HG03135 (cell line): ENCODE measurements around the gene SLC13A3.

Experiments
- ATAC-seq: cut with Tn5 transposase; IDR thresholded peaks from one replicate; pipeline ENCODE4 v1.9.1; 2021; ENCODE audit warnings: mild to moderate bottlenecking, moderate library complexity; ENCODE audit not compliant: unreplicated experiment

Gene SLC13A3

DNA sequence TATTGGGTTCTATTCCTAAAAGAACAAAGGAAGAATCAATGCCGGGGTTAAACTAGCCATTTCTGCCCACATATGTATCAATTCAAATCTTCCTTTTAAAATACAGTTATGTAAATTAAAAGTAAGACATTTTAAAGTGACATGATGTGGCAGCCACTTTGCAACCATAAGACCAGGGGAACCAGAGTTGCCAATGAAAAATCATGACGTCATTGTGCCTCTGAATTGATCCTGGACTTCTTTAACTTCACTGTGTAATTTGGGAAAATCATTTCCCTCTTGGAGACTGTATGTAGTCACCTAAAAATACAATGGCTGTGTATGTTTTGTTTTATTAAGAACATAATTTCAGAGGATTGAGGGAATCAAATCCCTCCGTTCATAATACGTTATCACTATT lies 42.2 kb downstream of the SLC13A3 start:
- ATAC-seq: no peak

DNA sequence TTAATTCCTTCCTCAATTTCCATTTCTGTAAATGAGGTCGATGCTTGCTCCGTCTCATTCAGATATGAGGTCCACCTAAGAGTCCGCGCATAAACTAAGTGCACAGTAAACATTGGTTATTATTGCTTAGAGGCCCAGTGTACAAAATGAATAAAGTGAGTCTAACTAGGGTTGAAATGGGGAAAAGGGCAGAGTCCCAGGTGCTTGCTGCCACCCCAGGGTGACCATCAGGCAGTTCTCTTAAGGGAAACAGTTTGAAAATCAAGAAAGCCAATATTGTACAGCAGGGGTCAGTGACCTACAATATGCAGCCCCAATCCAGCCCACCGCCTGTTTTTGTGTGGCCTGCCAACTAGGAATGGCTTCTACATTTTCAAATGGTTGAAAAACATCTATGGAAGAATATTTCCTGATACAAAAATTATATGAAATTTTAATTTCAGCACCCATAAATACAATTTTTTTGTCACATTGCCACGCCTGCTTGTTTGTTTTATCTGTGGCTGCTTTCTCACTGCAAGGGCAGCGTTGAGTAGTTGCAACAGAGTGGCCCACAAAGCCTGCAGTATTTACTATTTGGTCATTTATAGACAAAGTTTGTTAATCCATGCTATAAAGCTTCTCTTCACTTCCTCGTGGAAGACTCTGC lies 43.3 kb downstream of the SLC13A3 start:
- ATAC-seq: no peak

DNA sequence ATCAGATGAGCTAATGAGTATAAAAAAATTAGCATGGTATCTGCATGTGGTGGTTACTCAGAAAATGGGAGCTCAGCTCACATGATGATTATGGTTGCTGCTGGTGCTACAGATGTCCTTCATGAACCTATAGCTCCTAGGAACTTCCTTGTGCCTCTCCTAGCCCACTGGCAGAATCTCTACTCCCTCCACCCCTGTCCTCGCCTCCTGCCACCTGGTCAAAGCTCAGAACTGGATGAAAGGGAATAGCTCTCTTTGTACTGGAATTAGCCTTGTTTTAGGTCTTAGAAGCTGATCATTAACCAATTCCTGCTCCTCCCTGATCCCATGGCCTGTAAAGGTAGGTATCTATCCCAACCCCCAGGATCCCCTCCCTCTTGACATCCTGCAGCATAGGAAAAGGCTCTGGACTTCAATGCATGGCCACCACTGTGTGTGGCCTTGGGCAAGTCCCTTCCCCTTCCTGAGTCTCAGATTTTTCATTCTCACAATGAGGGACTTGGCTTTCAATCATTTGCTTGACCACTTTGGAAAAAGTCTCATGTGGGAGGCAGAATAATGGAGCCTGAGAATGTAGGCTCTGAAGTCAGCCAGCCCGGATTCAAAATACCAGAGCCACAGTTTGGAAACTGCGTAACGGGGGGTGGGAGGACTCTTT lies 43.9 kb downstream of the SLC13A3 start:
- ATAC-seq: no peak

DNA sequence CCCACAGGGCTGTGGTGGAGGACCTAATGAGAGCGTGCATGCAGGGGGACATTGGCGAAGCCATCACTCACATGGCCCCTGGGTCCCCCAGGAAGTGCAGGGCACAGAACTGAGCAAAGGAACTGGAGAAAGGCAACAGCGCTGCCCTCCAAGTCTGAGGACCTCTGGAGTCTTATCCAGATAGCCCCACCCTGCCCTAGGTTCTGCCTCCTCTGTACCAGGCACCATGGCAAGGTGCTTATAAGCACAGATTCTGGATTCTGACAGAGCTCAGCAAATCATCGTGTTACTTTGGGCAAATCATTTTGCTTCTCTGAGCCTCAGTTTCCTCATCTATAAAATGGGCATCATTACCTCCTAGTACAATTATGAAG lies 44.5 kb downstream of the SLC13A3 start:
- no peak for ATAC-seq

DNA sequence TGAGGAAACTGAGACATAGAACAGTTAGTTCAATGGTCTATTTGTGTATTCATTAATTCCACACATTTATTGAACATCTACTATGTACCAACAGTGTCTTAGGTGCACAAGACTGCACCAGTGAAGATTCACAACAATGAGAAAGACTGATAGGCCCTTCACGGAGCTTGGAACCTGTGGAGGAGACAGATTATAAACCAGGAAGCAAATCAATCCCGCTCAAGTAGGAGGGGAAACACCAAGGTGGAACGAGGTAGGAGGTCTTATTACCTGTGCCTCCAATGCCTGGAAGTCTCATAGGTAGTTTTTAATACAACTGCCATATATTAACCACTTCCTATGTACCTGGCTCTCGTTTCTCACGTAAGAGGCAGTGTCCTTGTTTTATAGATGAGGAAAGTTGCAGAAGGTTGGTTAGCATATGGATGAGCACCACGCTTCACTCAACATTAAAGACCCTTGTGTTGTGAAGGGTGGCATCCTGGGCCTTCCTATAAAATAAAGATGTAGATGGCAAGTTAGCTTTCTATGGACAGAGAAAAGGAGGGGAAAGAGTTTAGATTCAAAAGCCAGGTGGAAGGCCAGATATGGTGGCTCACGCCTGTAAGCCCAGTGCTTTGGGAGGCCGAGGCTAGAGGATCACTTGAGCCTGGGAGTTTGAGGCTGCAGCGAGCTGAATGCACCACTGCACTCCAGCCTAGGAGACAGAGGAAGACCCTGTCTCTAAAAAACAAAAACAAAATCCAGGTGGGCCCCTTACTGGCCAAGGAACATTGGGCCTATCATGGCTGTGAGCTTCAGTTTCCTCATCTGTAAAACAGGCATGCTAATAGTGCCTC lies 45.1 kb downstream of the SLC13A3 start:
- ATAC-seq: no peak

DNA sequence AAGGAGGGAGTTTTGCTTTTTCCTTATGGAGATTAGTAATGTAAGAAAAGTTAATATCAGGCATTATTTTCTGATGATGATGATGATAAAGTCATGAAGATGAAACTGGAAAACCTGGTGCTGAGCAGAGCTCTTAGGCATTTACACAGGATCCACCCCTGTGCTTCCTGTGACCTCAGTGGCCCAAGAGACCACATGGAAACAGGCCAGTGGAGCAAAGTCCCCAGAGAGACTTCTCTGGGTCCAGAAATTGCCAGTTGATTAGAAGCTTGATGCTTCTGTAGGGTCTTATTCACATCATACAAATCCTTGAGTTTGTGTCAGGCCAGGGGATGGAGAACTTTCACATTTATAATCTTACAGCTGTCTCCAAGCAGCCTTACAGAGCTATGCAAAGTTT lies 46.1 kb downstream of the SLC13A3 start:
- ATAC-seq: no peak

DNA sequence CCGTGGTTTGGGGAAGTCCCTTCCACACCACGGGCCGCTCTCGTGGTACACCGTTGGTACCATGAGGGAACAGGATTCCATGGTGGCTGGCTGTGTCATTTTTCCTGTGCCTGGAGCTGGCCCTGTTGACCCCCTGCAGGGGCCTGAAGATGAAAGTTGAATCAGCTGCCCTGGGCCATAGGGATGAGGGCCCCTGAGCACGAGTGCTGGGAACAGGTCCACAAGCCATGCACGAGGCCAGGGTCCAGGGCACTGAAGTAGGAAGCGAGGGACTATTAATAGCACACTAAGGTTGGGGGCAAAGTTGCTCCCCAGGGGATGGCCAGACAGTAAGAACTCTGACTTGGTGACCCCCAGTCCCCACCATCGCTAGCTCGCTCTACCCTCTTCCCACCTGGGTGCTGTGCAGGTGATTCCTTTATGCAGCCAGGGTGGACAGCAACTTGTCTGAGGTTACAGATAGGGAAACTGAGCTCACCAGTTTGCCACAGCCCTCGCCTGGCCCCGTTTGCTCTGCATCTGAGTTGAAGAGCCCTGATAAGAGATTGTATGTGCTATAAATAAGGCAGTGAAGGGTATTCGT lies 46.6 kb downstream of the SLC13A3 start:
- no peak for ATAC-seq

DNA sequence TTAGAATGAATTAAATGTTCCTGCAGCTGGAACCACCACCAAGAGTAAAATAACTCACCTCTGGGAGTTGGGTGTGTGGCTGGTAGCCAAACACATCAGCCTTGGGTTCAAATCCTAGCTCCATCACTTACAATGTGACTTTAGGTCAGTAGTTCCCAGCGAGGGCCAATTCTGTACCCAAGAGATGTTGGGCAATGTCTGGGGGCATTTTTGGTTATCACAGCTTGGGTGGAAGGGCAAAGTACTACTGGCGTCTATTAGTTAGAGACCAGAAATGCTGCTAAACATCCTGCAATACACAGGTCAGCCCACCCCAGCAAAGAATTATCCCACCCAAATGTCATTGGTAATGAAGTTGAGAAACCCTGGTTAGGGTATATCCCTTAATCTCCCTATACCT lies 48.8 kb downstream of the SLC13A3 start:
- no peak for ATAC-seq

DNA sequence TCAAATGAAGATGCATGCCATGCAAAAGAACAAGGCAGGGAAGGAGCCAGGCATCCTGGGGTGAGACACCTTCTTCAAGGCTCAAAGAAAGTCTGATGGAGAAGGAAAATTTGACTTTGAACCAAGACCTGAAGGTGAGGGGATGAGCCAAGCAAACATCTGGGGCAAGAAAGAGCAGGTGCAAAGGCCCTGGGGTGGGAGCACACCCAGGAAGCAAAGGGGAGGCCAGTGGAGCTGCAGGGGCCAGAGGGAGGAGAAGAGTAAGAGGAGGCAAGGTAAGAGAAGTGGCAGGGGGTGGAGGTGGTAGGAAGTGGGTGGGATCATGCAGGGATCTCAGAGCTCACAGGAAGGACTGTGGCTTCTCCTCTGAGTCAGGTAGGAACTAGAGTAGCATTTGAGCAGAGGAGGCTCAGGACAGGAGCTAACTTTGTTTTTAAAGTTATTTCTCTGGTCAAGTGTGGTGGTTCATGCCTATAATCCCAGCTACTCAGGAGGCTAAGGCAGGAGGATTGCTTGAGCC lies 49.6 kb downstream of the SLC13A3 start:
- no peak for ATAC-seq

DNA sequence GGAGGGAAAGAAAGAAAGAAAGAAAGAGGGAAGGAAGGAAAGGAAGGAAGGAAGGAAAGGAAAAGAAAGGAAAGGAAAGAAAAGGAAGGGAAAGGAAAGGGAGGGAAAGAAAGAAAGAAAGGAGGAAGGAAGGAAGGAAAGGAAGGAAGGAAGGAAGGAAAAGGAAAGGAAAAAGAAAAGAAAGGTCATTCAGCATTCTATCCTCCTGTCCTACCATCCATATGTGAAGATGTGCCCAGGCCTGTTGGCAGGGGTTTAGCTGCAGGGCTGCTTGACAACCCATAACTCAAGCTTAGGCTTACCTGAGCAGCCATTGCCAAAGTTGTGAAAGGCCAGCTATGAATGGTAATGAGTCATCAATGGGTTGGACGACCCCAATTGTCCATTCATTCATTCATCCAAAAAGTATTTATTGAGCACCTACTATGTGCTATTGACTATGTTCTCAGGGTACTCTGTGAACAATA lies 50.9 kb downstream of the SLC13A3 start:
- ATAC-seq: no peak

DNA sequence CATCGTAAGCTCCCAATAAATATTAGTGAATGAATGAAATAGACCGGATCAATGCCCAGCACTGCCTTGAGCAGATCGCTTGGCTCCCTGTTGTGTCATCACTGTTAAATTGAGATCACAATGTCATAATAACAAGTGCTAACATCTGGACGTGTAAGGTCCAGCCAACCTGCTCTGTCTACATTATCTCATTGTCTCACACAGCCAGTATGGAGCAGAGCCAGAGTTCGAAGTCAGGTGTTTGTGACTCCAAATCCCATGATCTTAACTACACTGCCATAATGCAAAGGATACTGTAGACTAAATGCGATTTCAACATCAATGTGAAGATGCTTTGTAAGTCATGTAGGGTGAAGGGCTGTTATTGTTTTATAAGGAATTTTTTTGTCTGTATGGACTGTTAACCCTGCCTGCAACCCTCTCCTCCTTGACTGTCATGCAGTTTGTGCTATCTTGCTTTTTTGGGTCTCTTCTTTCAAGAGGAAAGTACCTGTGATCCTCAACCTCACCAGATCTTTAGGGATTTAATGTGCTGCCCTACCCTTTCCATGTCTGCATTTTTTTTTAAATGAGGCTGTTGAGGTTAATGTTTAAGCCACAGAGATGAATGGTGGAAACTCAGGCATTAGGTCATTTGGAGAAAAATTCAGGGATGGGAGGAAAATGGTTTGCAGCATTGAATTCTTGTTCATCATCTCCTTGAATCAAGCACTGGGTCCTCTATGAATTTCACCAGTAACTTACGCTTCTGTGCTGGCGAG lies 51.9 kb downstream of the SLC13A3 start:
- ATAC-seq: no peak

DNA sequence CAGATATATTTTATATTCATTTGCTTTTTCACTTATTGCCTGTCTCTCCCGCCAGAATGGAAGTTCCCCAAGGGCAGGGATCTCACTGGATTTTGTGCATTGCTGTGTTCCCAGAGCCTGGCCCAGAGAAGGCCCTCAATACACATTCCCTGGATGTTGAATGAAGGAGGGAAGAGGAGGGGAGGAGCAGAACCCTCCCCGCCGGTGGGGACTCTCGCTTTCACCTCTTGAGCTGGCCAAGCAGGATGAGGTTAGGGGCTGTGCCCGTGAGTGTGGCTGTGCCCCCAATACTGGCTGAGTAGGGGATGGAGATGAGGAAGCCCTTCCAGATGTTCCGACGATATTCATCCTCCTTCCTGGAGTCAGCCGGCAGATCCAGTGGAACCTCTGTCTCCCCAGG lies 55.3 kb downstream of the SLC13A3 start:
- no peak for ATAC-seq

DNA sequence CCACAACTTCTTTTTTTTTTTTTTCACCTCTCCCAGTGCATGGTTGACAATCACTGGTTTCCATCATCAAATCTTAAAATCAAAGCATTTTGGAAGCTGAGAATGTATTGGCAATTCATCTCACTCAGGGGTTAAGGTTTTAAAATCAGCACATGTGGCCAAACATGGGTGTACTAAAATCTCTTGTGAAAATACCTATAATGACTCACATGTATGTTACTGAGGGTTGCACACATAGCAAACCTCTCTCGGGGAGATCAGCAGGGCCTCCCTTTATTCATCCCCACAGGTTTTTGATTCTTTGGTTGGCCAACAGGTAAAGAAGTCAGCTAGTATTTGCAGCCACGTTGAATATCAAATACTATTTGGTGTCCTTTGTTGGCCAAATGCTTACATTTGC lies 56.5 kb downstream of the SLC13A3 start:
- no peak for ATAC-seq

DNA sequence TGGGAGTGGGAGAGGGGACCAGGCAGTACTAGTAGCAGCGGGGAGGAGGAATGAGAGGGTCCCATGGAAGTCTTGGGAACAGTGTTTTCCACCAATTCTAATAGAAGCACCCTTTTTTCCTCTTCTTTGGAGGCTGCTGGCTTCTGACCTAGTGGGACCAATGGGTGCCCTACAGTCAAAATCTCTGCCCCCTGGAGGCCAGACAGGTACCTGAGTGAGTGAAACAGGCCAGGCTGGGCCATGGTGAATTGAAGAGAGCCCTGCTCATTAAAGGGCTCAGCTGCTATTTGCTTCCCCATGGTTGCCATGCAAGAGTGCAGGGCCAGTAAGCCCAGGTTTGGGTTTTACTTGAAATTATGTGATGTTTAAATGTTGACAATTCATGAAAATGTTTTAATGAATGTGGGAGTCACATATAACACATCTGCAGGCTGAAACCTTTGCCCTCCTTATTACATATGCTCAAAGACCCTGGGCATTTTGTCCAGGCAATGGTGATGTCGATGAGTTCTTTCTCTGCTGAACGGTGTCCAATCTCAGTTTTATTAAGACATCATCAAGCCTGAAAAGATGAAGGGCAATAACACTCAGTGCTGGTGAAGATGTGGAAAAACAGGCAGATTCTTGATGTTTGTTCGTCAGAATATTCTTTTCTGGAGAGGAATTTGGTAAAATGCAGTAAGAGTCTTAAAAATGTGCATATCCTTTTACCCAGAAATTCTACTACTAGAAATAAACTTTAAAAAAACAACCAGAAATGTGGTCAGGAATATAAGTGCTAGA lies 58.5 kb downstream of the SLC13A3 start:
- no peak for ATAC-seq

DNA sequence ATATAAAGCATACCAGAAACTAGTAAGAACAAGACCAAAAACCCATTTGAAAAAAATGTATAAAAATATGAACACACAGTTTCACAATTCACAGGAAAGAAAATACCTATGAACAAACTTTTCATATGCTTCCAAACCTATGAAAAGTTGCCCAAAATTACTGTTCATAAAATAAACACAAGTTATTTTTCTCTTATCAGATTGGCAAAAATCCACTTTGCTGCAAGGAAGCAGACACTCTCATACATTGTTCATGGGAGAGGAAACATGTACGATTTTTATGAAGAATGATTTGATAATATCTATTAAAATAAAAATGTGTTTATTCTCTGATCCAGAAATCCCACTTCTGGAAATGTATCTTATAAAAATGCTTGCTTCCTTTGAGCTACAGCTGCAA lies 60.8 kb downstream of the SLC13A3 start:
- no peak for ATAC-seq

DNA sequence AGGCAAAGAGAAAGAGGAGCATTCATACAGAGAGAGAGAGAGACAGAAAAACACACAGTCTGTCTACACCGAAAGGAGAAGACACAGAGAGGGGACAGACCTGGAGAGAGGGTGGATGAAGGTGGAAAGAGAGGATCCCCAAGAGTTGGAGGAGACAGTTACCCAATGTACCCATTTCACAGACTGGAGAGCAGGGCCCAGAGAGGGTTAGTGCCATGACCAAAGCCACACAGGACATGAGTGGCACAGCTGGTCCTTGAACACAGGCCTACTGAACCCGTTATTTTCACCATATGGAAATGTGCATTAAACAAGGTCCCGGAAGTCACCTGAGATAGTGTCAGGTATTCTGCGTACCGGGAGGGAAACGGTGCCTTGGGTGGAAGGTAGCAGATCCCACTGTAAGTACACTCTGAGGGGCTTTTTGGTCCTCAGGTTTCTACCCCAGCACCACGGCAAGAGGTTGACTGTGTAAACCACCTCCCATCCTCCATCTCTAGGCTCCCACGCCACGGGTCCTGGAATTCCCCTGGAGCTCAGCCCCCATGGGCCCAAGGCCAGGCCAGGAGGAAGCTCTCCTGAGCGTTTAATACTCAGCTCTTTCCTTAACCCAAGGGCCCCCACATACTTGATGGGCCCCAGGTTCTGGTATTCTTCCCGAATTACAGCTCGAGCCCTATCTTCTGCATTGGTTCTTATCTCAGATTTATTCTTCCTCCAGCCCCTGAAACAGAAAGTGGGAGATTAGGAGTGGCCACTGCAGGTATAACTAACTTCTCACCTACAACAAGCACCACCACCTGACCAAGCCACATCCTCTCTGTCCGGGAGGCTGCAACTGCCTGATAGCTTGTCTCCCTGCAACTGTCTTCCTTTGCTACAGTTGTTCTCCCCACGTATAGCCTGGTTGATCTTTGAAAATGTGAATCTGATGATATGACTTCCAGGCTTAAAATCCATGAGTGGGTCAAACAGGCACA lies 62.4 kb downstream of the SLC13A3 start:
- no peak for ATAC-seq

DNA sequence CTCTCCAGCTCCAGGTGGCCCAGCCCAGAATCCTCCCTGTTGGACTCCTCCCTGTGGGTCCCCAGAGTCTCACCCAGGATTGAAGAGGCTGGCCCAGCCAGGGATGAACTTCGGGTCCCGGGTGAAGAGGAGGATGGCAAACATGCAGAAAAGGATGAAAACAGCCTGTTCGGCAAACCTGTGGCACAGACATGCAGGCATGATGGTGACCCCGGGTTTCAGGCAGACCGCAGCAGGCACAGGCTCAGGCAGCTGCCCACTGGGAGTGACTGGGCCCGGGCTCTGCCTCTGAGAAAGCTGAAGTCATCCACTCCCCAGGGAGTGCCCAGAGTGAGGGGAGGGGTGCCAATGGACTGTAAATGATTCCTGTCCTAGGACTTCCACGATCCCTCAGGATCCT lies 63.3 kb downstream of the SLC13A3 start:
- no peak for ATAC-seq

DNA sequence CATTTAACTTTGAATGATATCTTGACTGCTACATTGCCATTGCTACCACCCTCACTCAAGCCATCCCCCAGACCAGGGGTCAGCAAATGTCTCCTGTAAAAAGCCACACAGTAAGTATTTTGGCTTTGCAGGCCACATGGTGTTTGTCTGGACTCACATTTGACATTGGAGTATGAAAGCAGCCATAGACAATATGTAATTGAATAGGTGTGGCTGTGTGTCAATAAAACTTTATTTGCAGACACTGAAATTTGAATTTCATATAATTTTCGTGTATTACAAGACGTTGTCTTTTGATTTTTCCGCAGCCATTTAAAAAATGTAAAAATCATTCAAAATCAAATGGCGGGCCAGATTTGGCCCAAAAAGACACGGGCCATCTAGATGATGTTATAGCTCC lies 64.5 kb downstream of the SLC13A3 start:
- ATAC-seq: no peak

DNA sequence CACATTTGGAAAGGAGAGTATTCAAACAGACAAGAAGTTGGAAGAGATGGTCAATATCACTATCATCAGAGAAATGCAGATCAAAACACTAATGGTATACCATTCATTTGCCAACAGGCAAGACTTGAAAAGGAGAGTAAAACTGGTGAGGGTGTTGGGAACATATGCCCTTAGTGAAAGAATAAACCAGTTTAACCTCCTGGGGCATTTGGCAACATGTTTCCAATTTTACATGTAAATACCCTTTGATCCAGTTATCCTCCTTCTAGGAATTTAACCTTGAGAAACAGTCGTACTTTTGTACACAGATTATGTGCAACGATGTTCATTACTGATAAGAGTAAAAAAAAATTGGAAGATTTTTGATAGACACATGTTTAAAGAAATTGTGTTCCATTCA lies 66.8 kb downstream of the SLC13A3 start:
- ATAC-seq: no peak
